SH-SY5Y (cell line): Measurements from ENCODE around the gene KRT86.

Experiments used
- GATA2 ChIP-seq: IDR thresholded peaks from 2 replicates; pipeline ENCODE4 v1.6.1; 2011; ENCODE audit warnings: mild to moderate bottlenecking, low read depth, low read length
- GATA3 ChIP-seq: IDR thresholded peaks from 2 replicates; pipeline ENCODE4 v1.6.1; 2011; ENCODE audit warnings: low read depth, mild to moderate bottlenecking, low read length, moderate library complexity

DNA sequence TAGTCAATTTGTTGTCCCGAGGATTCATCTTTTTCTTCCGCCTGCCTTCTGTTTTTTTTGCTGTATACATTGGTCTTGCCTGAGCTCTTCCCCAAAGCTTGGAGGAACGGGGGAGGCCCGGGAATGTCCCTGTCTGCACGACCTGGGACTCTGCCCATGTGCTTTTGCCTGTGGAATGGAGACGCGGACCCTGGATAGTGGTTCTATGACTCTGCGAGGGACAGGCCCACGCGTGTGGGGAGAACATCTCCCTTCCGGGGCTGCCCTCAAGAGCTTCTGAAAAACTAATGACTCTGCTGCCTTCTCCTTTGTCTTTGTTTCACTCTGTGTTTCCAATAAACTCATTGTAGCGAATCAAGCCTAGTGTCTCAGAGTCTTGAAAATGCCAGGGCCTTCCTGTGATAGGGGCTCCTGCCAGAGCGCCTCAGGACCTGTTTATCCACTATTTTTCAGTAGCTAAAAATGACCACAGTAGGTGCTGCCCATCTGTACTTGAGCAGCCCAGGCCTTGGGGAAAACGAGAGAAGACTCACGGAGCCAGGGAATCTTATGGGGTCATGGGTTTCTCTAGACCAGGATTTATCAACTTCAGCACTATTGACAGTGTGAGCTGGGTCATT, 34.5 kb downstream of the KRT86 start:
- no peak for TF ChIP-seq GATA2
- TF ChIP-seq GATA3, result no peak
